Astrocyte (in vitro differentiated cells and primary cell): ENCODE data around the gene IGDCC3. TPM values are rescaled to one million over a fixed set of nuclear protein-coding genes. Genes with fewer than 3 reads are reported as not detected.
A peak's percentile ranks its signal among the peaks of the same experiment; 100 is the strongest.

Source experiments
- DNase-seq: peaks from one replicate; pipeline ENCODE4 v3.0.0-alpha.2; 2010; ENCODE audit warnings: low read depth
- FAIRE-seq: peaks from 2 replicates; lab custom pipeline; 2011; peaks lifted over from hg19 to GRCh38; lab: Jason Lieb, UNC
- H2AFZ ChIP-seq: 2 replicates; pipeline ENCODE4 v1.6.0; 2012; ENCODE audit warnings: low read depth, low read length, inconsistent platforms
- H3K27ac ChIP-seq: 2 replicates; pipeline ENCODE4 v1.5.1; 2011; ENCODE audit warnings: low read depth, low read length, inconsistent platforms
- H3K27me3 ChIP-seq: 2 replicates; pipeline ENCODE4 v1.6.0; 2011; ENCODE audit warnings: low read length, inconsistent platforms; ENCODE audit not compliant: insufficient read depth
- H3K36me3 ChIP-seq: 2 replicates; pipeline ENCODE4 v1.5.1; 2011; ENCODE audit warnings: low read length, inconsistent platforms; ENCODE audit not compliant: insufficient read depth
- H3K4me1 ChIP-seq: 2 replicates; pipeline ENCODE4 v1.5.1; 2011; ENCODE audit warnings: low read length, inconsistent platforms; ENCODE audit not compliant: insufficient read depth
- H3K4me2 ChIP-seq: 2 replicates; pipeline ENCODE4 v1.6.0; 2012; ENCODE audit warnings: low read length, inconsistent platforms
- H3K4me3 ChIP-seq: 2 replicates; pipeline ENCODE4 v1.5.1; 2011; ENCODE audit warnings: low read depth, mild to moderate bottlenecking, low read length, inconsistent platforms; ENCODE audit not compliant: insufficient read depth
- H3K79me2 ChIP-seq: 2 replicates; pipeline ENCODE4 v1.6.0; 2012; ENCODE audit warnings: mild to moderate bottlenecking, low read length, inconsistent platforms; ENCODE audit not compliant: insufficient read depth
- H3K9ac ChIP-seq: 2 replicates; pipeline ENCODE4 v1.6.0; 2012; ENCODE audit warnings: mild to moderate bottlenecking, low read length, inconsistent platforms
- H3K9me3 ChIP-seq: 2 replicates; pipeline ENCODE4 v1.5.1; 2012; ENCODE audit warnings: low read depth, mild to moderate bottlenecking, low read length, inconsistent platforms; ENCODE audit not compliant: insufficient read depth
- H4K20me1 ChIP-seq: 2 replicates; pipeline ENCODE4 v1.6.0; 2012; ENCODE audit warnings: low read length, inconsistent platforms; ENCODE audit not compliant: insufficient read depth
- H3K27ac Mint-ChIP-seq: one replicate; pipeline ENCODE4 v1.8.0; 2021; ENCODE audit warnings: mild to moderate bottlenecking, mixed read lengths; ENCODE audit not compliant: unreplicated experiment
- H3K27me3 Mint-ChIP-seq: one replicate; pipeline ENCODE4 v1.8.0; 2021; ENCODE audit warnings: low read depth, mixed read lengths; ENCODE audit not compliant: unreplicated experiment
- H3K36me3 Mint-ChIP-seq: one replicate; pipeline ENCODE4 v1.8.0; 2021; ENCODE audit warnings: low read depth, mixed read lengths; ENCODE audit not compliant: unreplicated experiment
- H3K4me1 Mint-ChIP-seq: one replicate; pipeline ENCODE4 v1.8.0; 2021; ENCODE audit warnings: low read depth, mixed read lengths; ENCODE audit not compliant: unreplicated experiment
- H3K4me3 Mint-ChIP-seq: one replicate; pipeline ENCODE4 v1.8.0; 2021; ENCODE audit warnings: mild to moderate bottlenecking, moderate library complexity, mixed read lengths; ENCODE audit not compliant: unreplicated experiment
- H3K9me3 Mint-ChIP-seq: one replicate; pipeline ENCODE4 v1.8.0; 2021; ENCODE audit warnings: mild to moderate bottlenecking, mixed read lengths; ENCODE audit not compliant: unreplicated experiment
- EZH2 ChIP-seq: IDR thresholded peaks from 2 replicates; pipeline ENCODE4 v1.6.1; 2012; ENCODE audit warnings: mild to moderate bottlenecking, low read length, inconsistent platforms; ENCODE audit not compliant: insufficient read depth
- total RNA-seq: library from RNA; stranded (reverse); gene quantifications from 2 replicates; pipeline ENCODE4 v1.2.1, GENCODE V29; 2021
- TF ChIP-seq, protein P1 (sequence below): IDR thresholded peaks from 2 replicates; pipeline ENCODE4 v1.5.1; 2011; ENCODE audit warnings: low read depth, mild to moderate bottlenecking, inconsistent platforms, low read length, moderate library complexity; ENCODE audit not compliant: insufficient read depth

The IGDCC3 gene
- total RNA-seq, 1 donor from 2014 or later, result 11.0 TPM

GRCh38 chr15:65377105-65377975 is 462 bp downstream of the IGDCC3 start:
- H3K4me3 Mint-ChIP-seq, result peak overlapping the region; percentile 92
- peaks cover 2% of the 10 kb centered on the region for H3K36me3 Mint-ChIP-seq
- peak overlapping the region; percentile 57 for H3K4me3 ChIP-seq
- peaks cover 13% of the 10 kb centered on the region for H3K27me3 Mint-ChIP-seq
- DNase-seq (peak; percentile 24), FAIRE-seq (no peak)
- H3K4me1 Mint-ChIP-seq, result peaks cover 27% of the 10 kb centered on the region
- no peaks in the 10 kb centered on the region for H3K36me3 ChIP-seq
- H3K27me3 ChIP-seq, result peaks cover 32% of the 10 kb centered on the region
- H2AFZ ChIP-seq, result peak overlapping the region; percentile 76
- TF ChIP-seq EZH2, result peak; percentile 26
- TF ChIP-seq, protein P1, sequence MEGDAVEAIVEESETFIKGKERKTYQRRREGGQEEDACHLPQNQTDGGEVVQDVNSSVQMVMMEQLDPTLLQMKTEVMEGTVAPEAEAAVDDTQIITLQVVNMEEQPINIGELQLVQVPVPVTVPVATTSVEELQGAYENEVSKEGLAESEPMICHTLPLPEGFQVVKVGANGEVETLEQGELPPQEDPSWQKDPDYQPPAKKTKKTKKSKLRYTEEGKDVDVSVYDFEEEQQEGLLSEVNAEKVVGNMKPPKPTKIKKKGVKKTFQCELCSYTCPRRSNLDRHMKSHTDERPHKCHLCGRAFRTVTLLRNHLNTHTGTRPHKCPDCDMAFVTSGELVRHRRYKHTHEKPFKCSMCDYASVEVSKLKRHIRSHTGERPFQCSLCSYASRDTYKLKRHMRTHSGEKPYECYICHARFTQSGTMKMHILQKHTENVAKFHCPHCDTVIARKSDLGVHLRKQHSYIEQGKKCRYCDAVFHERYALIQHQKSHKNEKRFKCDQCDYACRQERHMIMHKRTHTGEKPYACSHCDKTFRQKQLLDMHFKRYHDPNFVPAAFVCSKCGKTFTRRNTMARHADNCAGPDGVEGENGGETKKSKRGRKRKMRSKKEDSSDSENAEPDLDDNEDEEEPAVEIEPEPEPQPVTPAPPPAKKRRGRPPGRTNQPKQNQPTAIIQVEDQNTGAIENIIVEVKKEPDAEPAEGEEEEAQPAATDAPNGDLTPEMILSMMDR, result no peak
- no peaks in the 10 kb centered on the region for H4K20me1 ChIP-seq
- peaks cover 11% of the 10 kb centered on the region for H3K4me1 ChIP-seq
- peak overlapping the region; percentile 75 for H3K27ac Mint-ChIP-seq
- no peak overlapping the region for H3K27ac ChIP-seq
- no peaks in the 10 kb centered on the region for H3K9me3 Mint-ChIP-seq
- H3K79me2 ChIP-seq, result no peaks in the 10 kb centered on the region
- H3K9me3 ChIP-seq, result no peaks in the 10 kb centered on the region
- peak overlapping the region; percentile 18 for H3K9ac ChIP-seq
- peak overlapping the region; percentile 95 for H3K4me2 ChIP-seq

- Histone ChIP-seq H3K9ac (peak overlapping the region; percentile 18), H3K27me3 (peaks cover 36% of the 10 kb centered on the region)
These were observed 1.1 kb downstream of the IGDCC3 start for GRCh38 chr15:65376767-65377104.

More at GRCh38 chr15:65376767-65377104, 1.1 kb downstream of the IGDCC3 start:
- Histone ChIP-seq H3K9me3 (no peaks in the 10 kb centered on the region), H3K79me2 (no peaks in the 10 kb centered on the region), H3K4me3 (peak overlapping the region; percentile 57), H3K4me1 (peaks cover 11% of the 10 kb centered on the region), H4K20me1 (no peaks in the 10 kb centered on the region), H3K4me2 (peak overlapping the region; percentile 95), H3K36me3 (no peaks in the 10 kb centered on the region), H2AFZ (peak overlapping the region; percentile 76), H3K27ac (no peak overlapping the region)
- no peak overlapping the region for H3K27ac Mint-ChIP-seq
- DNase-seq (no peak), FAIRE-seq (no peak)
- H3K4me1 Mint-ChIP-seq, result peaks cover 27% of the 10 kb centered on the region
- H3K9me3 Mint-ChIP-seq, result no peaks in the 10 kb centered on the region
- peak overlapping the region; percentile 92 for H3K4me3 Mint-ChIP-seq
- H3K36me3 Mint-ChIP-seq, result peaks cover 2% of the 10 kb centered on the region
- no peak for TF ChIP-seq EZH2
- TF ChIP-seq, protein P1, result no peak
- peaks cover 15% of the 10 kb centered on the region for H3K27me3 Mint-ChIP-seq
